GM12892 (cell line): ENCODE measurements around the gene ADGRD1.

Experiments used
- POLR2A ChIP-seq: IDR thresholded peaks from 2 replicates; pipeline ENCODE4 v1.6.1; 2011; ENCODE audit warnings: low read depth, low read length, control low read depth
- POLR2AphosphoS5 ChIP-seq: IDR thresholded peaks from 2 replicates; pipeline ENCODE4 v1.6.1; 2011; ENCODE audit warnings: low read depth, low read length, control low read depth
- TAF1 ChIP-seq: IDR thresholded peaks from 2 replicates; pipeline ENCODE4 v1.6.1; 2011; ENCODE audit warnings: low read depth, mild to moderate bottlenecking, control low read depth, low read length, borderline replicate concordance

- TF ChIP-seq POLR2A (0 out of 2 replicates have a peak, but pooled peaks have one; percentile 33), POLR2AphosphoS5 (peak; percentile 18; the same call in 1 of the 2 replicates), TAF1 (no peak)
Observed at GRCh38 chr12:131002216-131002631, 48.5 kb downstream of the ADGRD1 start.
